SHP77 treated with DMSO at 0.1 percent for 48 hours (cell line): ENCODE data around the gene CSF2.

Experiments used
- DNase-seq: peaks from one replicate; lab custom pipeline; 2025; lab: John Stamatoyannopoulos, UW

CSF2 gene

GRCh38 chr5:132067941-132068808 lies 5.4 kb upstream of the CSF2 start:
- no peak for DNase-seq

- no peak for DNase-seq
Observed at GRCh38 chr5:132069561-132069960, 4.0 kb upstream of the CSF2 start.

DNA sequence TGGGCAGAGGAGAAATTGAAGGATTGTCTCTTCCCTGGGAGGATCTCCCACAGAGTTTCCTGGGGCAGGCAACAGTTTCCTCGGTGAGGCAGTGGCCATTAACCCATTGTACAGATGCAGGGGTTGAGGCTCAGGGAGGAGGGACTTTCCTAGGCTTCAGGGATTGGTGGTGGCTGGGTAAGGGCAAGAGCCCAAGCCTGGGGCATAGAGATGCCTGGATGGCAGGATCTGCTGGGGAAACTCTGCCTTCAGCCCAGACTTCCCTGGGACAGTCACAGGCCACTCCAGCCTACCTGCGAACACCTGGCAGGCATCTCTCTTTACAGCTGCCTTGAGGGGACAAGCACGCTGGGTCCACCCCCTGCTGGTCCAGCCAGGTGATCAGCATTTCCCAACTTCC lies 3.6 kb upstream of the CSF2 start:
- no peak for DNase-seq

DNA sequence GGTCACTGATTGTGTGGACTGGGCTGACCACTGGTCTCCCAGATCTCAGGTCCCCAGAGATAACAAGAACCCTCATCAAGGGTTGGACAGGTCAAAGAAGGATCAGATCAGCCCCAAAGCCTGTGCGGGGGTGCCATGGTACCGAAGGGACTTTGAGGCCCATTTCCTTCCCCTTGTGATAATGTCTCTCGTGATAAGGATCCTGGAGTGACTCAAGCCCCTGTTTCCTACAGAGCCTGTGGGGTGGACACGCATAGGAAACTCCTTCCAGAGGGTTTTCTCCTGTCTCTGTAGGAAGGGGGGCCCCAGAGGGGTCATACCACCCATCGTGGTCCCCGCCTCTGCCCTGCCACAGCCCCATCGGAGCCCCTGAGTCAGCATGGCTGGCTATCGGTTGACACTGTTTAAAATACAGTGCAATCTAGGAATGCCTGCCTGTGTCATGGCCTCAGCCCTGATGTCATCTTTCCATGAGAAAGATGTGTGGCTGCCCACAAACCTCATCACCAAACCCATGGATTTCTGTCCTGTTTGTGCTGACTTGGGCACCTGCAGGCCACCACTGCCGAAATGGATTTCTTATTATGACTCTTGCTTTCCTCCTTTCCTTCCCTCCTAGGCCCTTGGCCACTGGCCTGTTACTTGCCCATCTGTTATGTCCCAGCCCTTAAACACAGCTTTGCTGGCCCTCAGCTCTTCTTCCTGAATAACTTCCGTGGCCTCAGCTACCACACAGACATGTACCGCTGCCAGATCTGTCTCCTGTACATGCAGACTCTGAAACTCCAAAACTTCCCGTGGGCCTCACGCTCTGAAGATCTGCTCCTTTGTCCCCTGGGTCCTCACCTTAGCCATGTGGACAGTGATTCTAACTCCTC lies 2.9 kb upstream of the CSF2 start:
- no peak for DNase-seq

DNA sequence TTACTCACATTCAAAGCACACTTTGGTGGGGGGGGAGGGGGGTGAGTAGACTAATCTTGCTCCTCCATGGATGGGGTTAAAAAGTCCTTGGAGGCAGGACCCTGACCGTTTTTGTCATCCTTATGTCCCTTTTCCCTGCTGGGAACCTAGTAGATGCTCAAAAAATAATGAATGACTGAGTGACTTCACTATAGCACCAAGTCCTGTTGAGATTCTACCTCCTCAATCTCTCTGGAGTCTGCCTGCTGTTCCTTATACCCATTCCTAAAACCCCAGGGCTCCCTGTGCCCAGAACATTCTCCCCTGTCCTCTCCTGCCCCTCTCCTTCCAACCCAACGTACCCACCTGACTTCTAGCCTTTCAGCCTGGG lies 2.3 kb upstream of the CSF2 start:
- no peak for DNase-seq

GRCh38 chr5:132072070-132072469 lies 1.5 kb upstream of the CSF2 start:
- no peak for DNase-seq

GRCh38 chr5:132072528-132072927 lies 1.1 kb upstream of the CSF2 start:
- DNase-seq: no peak

GRCh38 chr5:132074091-132074771 lies 642 bp downstream of the CSF2 start:
- no peak for DNase-seq

DNA sequence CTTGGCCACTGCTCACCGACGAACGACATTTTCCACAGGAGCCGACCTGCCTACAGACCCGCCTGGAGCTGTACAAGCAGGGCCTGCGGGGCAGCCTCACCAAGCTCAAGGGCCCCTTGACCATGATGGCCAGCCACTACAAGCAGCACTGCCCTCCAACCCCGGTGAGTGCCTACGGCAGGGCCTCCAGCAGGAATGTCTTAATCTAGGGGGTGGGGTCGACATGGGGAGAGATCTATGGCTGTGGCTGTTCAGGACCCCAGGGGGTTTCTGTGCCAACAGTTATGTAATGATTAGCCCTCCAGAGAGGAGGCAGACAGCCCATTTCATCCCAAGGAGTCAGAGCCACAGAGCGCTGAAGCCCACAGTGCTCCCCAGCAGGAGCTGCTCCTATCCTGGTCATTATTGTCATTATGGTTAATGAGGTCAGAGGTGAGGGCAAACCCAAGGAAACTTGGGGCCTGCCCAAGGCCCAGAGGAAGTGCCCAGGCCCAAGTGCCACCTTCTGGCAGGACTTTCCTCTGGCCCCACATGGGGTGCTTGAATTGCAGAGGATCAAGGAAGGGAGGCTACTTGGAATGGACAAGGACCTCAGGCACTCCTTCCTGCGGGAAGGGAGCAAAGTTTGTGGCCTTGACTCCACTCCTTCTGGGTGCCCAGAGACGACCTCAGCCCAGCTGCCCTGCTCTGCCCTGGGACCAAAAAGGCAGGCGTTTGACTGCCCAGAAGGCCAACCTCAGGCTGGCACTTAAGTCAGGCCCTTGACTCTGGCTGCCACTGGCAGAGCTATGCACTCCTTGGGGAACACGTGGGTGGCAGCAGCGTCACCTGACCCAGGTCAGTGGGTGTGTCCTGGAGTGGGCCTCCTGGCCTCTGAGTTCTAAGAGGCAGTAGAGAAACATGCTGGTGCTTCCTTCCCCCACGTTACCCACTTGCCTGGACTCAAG lies 1.5 kb downstream of the CSF2 start:
- DNase-seq: no peak

GRCh38 chr5:132075719-132076077 lies 2.1 kb downstream of the CSF2 start:
- no peak for DNase-seq

GRCh38 chr5:132076202-132076830 lies 2.7 kb downstream of the CSF2 start:
- no peak for DNase-seq

GRCh38 chr5:132076983-132077382 lies 3.4 kb downstream of the CSF2 start:
- no peak for DNase-seq

GRCh38 chr5:132079081-132079480 lies 5.5 kb downstream of the CSF2 start:
- no peak for DNase-seq

DNA sequence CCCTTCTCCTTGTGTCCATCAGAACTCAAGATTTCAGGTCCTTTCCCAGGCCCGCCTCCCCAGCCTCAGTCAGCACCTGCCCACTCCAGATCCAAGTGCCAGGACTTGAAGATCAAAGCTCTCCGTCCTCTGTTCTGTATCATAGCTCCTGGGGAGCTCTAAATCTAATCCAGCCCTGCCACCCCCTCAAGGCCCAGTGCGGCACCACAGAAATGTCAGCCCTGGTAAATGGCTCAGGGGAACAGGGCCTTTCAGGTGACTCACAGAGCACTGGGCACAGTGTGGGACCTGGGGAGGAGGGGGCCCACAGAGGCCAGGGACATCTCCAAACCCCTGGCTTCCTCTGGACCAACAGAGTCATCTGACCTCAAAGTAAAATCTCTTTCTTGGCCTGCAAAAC lies 6.0 kb downstream of the CSF2 start:
- DNase-seq: no peak

- DNase-seq: no peak
Observed at GRCh38 chr5:132080595-132080994, 7.0 kb downstream of the CSF2 start.

DNA sequence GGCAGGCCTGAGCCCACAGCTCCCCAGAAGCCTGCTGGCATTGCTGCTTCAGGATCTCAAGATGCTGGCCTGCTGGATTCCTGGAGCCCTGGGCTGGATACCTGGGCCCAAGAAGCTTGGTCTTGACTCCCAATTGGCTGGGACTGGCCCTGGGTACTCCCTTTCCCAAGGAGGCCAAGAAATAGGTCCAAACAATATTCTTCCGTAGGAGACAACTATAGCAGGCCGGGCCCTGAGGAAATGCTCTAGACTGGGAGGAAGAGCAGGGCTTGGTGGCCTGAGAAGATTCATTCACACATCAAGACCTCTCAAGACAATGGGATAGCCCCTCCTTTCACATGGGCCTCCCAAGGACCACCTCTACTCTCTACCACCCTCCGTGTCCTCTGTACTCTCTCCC lies 7.9 kb downstream of the CSF2 start:
- DNase-seq: no peak

GRCh38 chr5:132082329-132083023 lies 8.9 kb downstream of the CSF2 start:
- DNase-seq: no peak

DNA sequence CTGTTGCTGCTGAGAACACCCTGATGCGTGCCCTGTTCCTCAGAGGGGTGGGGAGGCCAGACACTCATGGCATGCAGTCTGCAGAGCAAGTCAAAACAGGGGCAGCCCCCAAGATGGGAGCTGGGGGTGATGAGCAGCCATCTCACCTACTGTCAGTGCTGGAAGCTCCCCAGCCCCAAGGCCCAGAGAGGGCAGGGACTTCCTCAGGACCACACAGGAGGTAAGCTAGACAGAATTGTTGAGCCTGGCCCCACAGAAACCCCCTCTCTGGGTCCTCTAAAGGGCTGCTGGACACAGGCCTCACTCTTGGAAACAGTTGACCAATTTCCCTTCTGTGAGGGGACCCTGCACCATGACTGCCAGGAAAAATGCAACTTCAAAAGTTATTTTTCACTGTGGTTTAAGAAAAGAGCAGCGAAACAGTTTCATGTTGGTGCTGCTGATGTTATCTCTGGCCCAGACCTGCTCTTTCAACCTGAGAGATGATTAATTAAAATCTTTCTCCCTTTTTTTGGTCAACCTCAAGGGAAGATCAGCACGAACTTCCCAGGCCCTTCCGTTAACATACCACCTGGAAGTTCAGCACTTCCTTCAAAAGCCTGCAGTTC lies 9.6 kb downstream of the CSF2 start:
- DNase-seq: no peak

GRCh38 chr5:132085686-132086085 lies 12.1 kb downstream of the CSF2 start:
- no peak for DNase-seq

- no peak for DNase-seq
Observed at GRCh38 chr5:132086277-132086794, 12.7 kb downstream of the CSF2 start.
